Ammon's horn (tissue), 1 donor: ENCODE results near the gene OTOP3.

ENCODE experiments used
- DNase-seq: peaks from one replicate; pipeline ENCODE4 v3.0.0-alpha.2; 2016; ENCODE audit warnings: low spot score

The OTOP3 gene

GRCh38 chr17:74941128-74941725 is 5.5 kb downstream of the OTOP3 start:
- no peak for DNase-seq

DNA sequence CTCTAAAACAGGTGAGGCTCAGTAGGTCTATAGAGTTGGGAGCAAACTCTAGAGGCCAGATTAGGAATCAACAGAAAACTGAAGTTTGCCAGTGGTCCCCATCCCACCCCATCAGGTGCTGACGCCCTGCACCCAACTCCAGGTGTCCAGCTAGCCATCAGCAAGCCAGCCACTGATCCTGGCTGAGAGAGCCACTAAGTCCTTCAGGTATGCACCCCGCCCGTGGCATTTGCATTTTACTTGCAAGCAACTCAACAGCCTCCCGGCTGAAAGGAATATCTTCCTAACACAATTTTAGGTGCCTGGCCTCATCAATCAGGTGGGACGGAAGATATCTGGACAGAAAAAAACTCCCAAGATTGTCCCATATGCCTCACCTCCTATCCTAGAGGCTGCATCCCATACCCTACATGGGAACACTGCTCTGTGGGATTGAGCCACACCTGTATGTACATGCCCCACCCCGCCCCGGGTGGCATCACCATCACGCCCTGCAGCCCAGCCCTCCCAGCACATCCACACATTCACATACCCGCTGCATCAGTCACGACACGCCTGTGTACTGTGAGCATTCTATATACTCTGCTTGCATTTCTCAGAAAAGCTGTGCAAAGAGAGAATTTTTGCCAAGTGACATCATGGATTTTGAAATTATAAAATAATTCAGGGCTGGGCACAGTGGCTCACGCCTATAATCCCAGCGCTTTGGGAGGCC is 8.3 kb downstream of the OTOP3 start:
- no peak for DNase-seq

GRCh38 chr17:74945543-74945942 is 9.8 kb downstream of the OTOP3 start:
- no peak for DNase-seq

- no peak for DNase-seq
Observed at GRCh38 chr17:74946641-74947040, 10.9 kb downstream of the OTOP3 start.

DNA sequence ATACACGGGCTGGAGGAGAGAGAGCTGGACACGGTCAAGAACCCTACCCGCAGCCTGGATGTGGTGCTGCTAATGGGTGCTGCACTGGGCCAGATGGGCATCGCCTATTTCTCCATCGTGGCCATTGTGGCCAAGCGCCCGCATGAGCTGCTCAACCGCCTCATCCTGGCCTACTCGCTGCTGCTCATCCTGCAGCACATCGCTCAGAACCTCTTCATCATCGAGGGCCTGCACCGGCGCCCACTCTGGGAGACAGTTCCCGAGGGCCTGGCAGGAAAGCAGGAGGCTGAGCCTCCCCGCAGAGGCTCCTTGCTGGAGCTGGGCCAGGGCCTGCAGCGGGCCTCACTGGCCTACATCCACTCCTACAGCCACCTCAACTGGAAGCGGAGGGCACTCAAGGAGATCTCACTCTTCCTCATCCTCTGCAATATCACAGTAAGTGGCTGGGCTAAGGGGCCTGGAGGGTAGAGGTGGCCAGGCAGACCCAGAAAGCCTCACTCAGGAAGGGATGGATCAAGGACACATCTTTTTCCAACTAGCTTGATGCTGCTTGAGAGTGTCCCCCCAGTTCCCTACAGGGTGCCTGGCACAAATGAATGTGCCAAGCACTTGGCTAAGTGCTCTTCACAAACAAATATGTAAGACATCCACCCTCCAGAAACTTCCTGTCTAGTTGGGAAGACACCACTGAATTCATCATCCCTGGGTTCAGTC is 11.5 kb downstream of the OTOP3 start:
- no peak for DNase-seq

DNA sequence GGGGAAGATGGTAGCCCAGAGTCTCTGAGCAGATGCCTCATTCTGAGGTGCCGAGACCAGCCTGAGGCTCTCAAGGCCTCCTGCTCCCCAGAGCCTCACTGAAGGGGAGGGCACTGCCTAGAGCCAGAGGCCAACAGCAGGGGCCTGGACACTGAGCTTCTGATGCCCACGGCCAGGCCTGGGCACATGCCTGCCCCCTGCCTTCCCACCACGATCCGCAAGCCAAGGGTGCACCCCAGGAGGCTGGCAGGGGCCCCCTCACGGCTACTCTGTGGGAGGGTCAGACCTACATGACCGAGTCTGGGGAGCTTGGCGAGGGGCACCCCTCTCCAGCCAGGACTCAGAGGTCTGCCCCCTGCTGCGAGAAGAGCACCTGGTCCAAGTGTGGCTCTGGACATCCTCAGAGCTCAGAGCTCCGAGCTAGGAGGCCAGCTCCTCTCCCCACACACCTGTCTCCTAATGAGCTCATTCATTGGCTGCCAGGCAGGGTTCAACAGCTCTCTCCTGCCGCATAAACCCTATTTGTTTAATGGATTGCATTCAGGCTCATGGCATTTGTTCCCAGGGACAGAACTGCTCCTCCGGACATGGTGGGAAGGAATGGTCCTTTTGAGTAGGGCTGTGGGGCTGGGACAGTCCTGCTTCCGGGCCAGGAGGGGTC is 13.9 kb downstream of the OTOP3 start:
- DNase-seq, result no peak

GRCh38 chr17:74950207-74950606 is 14.5 kb downstream of the OTOP3 start:
- no peak for DNase-seq

DNA sequence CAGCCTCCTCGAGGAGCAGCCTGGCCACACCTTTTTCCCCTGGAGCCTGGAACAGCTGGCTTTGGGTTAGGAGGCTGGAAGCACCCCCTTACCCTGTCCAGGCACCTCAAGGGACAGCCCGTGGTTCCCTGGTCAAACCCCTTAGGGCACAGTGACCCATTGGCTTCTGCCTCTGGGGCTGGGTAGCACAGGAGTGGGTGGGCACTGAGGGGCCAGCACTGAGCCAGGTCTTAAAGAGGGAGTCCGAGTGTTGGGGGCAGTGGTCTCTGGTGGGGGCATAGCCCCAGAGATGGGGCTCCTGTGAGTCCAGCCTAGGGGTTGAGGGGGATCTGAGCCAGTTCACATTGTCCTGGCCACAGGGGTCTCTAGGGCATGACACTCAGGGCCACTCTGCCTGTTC is 15.4 kb downstream of the OTOP3 start:
- DNase-seq, result no peak

- no peak for DNase-seq
Observed at GRCh38 chr17:74951680-74952421, 16.2 kb downstream of the OTOP3 start.

GRCh38 chr17:74952431-74953133 is 16.9 kb downstream of the OTOP3 start:
- no peak for DNase-seq

DNA sequence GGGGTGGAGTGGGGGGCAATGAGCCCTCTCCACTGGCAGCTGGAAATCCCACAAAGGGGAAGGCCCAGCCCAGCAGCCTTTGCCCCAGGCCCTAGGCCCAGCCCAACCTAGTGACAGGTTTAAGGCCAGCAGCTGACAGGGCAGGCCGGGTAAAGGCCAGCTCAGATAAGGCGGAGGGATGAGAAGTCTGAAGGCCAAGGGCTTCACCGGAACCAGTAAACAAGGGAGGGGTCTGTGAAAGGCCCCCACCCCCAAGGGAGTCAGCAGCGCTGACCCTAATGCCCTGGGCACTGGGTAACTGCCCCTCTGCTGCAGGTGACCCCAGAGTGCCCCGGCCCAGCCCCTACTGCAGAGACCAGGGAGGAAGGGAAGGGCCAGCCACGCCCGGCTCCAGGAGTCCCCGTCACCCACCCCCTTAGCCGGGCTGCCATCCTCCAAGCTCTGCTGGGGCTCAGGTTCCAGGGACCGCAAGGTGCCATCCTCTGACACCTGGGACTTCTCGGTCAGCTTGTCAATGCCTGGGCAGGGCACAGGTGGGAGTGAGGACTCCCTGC is 17.5 kb downstream of the OTOP3 start:
- DNase-seq, result no peak

GRCh38 chr17:74954115-74954514 is 18.4 kb downstream of the OTOP3 start:
- DNase-seq, result no peak

- DNase-seq, result no peak
Observed at GRCh38 chr17:74954665-74955421, 19.1 kb downstream of the OTOP3 start.

- no peak for DNase-seq
Observed at GRCh38 chr17:74956093-74956492, 20.4 kb downstream of the OTOP3 start.

- peak; percentile 60 for DNase-seq
Observed at GRCh38 chr17:74957935-74958740, 22.4 kb downstream of the OTOP3 start.

DNA sequence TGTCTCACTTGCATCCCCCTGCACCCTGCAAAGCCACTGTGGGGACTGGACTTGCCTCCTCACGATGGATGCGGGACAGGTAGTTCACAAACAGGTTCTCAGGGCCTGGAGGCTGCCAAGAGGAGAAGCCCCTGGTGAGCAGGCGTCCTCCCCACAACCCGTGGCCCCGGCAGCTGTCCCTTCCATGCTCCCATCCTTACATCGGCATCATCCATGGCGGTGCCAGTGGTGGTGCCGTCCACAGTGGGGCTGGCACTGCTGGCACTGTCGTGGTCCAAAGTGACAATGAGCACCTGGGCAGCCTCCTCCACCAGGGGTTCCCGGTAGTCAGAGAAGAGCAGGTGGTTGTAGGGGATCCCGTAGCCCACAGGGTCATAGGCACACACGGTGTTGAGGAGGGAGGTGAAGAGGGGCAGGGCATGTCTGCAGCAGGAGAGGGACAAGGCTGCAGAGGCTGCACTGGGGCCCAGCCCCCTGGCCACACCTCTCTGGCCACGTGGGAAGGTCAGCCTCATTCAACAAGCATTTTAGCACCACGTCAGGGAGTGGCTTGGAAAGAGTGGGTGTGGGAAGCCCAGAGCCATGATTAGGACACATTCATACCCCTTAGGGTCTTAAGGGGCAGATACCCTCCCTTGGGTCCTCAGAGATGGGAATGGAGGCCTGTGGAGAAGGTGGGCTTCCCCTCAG is 24.3 kb downstream of the OTOP3 start:
- no peak for DNase-seq

DNA sequence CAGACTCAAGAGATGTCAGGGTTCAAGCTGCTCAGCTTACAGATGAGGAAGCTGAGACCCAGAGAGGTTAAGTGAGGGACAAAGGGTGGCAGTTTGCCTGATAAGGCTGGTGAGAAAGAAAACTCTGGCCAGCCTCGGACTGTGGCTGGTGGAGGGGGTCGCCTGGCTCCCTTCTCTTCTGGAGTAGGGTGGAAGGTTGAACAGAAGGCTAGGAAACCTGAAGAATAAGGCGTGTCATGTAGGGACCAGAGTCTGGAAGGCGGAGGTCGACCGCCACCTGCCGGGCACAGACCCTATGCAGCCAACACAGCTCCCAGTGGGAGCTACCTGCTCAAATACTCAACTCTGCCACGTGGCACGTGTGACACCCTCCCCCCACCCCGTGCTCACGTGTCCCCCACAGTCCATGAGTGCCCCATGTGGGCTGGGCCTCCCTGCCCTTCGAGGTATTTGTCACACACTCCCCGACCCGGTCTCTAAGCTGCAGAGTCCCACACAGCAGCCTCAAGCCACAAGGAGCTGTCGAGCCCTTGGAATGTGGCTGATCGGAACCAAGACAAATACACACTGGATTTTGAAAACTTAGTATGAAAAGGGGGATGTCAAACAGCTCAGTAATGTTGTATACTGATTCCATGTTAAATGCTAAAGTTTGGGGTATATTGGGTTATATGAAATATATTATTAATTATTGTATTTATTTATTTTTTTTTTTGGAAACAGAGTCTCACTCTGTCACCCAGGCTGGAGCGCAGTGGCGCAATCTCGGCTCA is 25.1 kb downstream of the OTOP3 start:
- no peak for DNase-seq
